ENCODE measurements around the gene TMEM63B.
"Not testable (repeated sequence)": the region's sequence is repeated elsewhere in the genome, so short reads cannot be mapped to it uniquely, and the experiment has no call there.

TMEM63B gene

GRCh38 chr6:44117397-44118128 is 9.8 kb upstream of the TMEM63B start:
- no peak for DNase-seq

GRCh38 chr6:44119704-44120262 is 7.6 kb upstream of the TMEM63B start:
- no peak for DNase-seq

DNA sequence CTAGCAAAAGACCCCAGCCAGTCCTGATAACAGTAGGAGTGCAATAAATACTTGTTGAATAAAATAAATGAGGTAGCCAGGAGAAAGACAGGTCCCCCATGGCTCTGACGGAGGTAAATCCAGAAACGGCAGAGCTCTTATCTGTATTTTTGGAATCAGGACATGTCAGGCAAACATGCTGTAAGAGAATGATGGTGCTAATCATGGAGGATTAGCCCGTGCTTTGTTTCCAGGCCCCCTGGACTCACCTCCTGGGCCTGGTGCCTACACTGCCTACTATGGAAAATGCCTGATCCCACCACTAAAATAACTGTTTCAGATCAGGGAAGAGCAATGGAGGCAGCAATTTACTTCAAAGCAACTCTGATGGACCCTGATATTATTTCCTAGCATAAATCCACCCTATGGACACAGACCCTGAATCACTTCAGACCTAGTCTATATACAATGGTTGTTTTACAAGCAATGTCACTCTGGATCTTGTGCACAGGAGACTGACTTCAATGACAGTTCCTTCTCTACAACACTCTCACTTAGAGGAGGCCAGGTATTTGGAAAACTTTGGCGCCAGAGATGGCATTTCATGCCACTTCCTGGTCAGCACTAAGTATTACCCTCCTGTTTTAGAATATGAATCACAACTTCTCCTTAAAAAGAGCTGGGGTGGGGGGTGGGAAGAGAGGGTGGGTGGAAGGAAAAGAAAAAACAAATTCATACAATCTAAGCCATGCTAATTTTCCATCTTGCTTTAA is 6.5 kb upstream of the TMEM63B start:
- DNase-seq, result no peak

- DNase-seq, result no peak
Observed at GRCh38 chr6:44122801-44123200, 4.6 kb upstream of the TMEM63B start.

GRCh38 chr6:44123544-44123943 is 3.8 kb upstream of the TMEM63B start:
- DNase-seq, result no peak

DNA sequence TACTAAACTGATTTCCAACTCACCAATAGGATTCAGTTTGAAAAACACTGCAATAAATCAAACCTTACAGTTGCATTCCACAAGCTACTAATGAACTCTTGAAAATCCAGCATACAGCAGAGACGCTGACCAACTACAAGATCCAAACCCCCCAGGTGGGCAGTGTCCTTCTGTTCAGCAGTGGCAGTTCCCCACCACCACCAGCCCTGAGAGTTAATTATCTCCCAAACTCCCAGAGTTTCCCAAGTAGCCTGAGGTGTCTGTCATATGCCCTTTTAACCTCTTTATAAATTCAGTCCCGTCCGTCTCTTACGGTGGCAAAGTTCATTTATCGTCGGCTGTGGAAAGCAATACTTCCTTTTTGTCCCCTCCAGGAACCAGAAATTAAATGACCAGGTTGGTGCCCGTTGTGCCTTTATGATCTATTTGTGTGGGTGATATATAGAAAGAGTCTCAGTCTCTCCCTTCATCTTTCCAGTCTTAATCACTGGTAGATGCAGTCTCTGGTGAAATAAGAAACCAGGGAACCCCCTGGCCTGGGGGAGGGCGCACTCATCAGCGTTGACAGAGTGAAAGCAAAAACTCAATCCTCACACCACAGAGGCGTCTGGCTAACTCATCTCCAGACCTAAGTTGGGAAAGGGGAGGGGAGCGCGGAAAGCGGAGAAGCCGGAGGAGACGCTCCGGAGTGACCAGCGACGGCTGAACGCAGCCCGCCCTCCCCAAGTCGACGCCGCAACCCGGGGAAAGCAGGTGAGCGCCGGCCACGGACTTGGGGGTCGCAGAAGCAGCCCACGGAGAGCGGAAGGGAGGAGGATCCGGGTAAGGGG is 819 bp upstream of the TMEM63B start:
- DNase-seq, result peak; percentile 10

- peak; percentile 13 for DNase-seq
Observed at GRCh38 chr6:44128020-44128917, 915 bp downstream of the TMEM63B start.

DNA sequence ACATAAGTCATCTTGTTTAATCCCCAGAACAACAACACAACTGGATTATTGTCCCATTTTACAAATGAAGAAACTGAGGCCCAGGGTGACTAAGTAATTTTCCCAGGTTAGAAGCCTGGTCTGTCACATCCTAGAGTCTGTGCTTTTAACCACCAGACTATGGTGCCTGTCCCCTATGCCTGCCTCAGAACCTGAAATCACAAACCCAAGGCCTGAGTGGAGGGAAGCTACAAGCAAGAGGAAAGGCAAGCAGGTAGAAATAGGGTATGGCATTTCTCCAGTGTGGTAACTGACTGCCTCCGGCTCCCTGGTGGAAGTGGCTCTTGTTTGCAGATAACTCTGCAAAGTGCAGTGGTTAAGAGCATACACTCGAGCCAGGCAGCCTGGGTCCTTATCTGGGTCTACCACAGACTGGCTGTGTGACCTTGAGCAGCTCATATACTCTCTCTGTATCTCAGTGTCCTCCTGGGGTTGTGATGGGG is 2.5 kb downstream of the TMEM63B start:
- DNase-seq, result no peak

GRCh38 chr6:44131892-44132291 is 4.5 kb downstream of the TMEM63B start:
- DNase-seq, result no peak

- DNase-seq, result no peak
Observed at GRCh38 chr6:44132476-44132875, 5.1 kb downstream of the TMEM63B start.

GRCh38 chr6:44133003-44133931 is 5.9 kb downstream of the TMEM63B start:
- DNase-seq, result peak; percentile 21

- no peak for DNase-seq
Observed at GRCh38 chr6:44133981-44134711, 6.8 kb downstream of the TMEM63B start.

DNA sequence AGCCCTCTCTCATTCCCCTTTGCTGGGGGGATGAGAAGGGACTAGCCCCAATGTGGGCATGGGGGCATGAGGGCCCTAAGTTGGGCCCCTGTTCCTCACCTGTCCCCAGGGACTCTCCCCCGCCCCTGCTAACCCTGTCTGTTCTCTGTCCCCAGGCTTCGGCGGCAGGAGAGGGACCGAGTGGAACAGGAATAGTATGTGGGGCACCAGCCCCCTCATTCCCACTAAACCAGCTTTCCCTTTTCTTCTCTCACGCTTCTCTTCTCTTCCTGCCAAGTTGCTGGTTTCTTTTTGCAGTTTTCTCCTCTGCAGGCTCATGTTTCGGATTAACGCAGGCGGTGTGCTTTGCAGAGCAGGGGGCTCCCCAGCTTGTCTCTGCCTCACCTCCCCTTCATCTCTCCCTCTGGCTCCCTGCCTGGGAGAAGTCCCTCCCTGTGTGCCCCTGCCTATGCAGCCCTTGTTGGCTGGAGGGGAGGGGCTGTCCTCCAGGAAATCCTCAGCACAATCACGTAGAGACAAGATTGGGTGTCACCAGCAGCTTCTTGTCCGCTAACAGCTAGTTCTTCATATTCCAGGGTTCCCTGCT is 7.9 kb downstream of the TMEM63B start:
- no peak for DNase-seq

DNA sequence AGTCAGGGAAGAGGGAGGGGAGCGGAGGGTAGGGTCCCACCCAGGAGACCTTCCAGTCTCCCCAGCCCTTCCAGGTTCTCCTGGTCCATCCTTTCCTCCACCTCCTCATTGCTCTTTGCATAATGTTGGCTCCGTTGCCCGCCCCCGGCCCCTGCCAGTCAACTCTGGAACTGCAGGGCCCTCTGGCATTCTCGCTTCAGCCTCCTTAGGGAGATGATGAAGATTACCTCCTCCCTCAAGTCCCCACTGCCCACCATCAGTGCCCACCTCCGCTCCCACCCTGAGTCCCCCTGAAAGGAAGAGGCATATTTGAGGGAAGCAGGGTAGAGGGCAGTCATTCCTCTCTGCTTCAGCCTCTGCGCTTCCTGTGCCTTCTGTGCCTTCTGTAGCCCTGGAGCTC is 8.5 kb downstream of the TMEM63B start:
- DNase-seq, result no peak

GRCh38 chr6:44138717-44139350 is 11.5 kb downstream of the TMEM63B start:
- no peak for DNase-seq

GRCh38 chr6:44139351-44139743 is 12.0 kb downstream of the TMEM63B start:
- no peak for DNase-seq

DNA sequence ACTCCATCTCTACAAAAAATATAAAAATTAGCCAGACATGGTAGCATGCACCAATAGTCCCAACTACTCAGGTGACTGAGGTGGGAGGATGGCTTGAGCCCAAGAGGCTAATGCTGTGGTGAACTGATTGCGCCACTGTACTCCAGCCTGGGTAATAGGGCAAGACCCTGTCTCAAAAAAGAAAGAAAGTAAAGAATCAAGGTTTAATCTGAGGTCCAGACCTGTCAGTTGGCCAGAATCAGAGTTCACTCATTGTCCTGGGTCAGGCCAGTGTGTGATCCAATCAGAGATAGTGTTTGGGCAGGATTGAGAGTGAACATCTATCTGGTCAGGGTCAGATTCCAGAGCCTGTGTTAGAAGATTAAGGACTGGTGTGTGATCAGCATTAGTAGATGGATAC is 15.5 kb downstream of the TMEM63B start:
- no peak for DNase-seq

DNA sequence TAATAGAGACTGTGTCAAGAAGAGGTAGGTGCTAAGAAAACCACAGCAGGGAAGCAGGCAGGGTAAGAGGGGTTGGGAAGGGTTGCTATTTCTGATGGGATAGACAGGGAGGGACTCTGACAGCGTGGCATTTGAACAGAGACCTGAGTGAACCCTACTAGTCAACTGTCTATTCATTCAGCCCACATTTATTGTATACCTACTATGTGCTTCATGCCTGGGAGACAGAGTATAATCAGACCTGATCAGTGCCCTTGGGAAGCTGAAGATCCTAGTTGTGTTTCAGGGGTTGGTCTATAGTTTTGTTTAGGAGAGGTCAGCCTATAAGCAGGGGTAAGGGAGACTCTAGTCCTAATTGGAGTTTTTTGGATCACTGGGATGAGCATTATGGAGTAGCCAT is 16.4 kb downstream of the TMEM63B start:
- no peak for DNase-seq

- not testable (repeated sequence) for DNase-seq
Observed at GRCh38 chr6:44144536-44144935, 17.2 kb downstream of the TMEM63B start.
